Epithelial cell of prostate (primary cell): ENCODE measurements around the gene CAMKV.
"Not testable (repeated sequence)": the region's sequence is repeated elsewhere in the genome, so short reads cannot be mapped to it uniquely, and the experiment has no call there.

ENCODE experiments used
- DNase-seq: peaks from one replicate; pipeline ENCODE4 v3.0.0-alpha.2; 2011; ENCODE audit warnings: low read depth, low spot score
- H3K27ac ChIP-seq: fragments of 450-650 bp; 2 replicates; pipeline ENCODE4 v1.5.1; 2017; ENCODE audit warnings: mild to moderate bottlenecking

CAMKV gene

GRCh38 chr3:49856181-49857005, 13.3 kb downstream of the CAMKV start, which contains the start of gene TRAIP:
TSS of gene TRAIP (minus strand) at chr3:49856564. CDS start at chr3:49856453, 111 bp downstream.
- peak; percentile 45 for DNase-seq
- H3K27ac ChIP-seq = no peak within 1 kb of the TSS

- no peak overlapping the region for H3K27ac ChIP-seq
- DNase-seq = no peak
Observed at GRCh38 chr3:49855662-49856061, 14.0 kb downstream of the CAMKV start.

- DNase-seq = no peak
- no peak overlapping the region for H3K27ac ChIP-seq
Observed at GRCh38 chr3:49845694-49846093, 24.0 kb downstream of the CAMKV start.

- H3K27ac ChIP-seq = no peak overlapping the region
- no peak for DNase-seq
Observed at GRCh38 chr3:49844464-49845183, 25.1 kb downstream of the CAMKV start.

- H3K27ac ChIP-seq = no peak overlapping the region
- DNase-seq = no peak
Observed at GRCh38 chr3:49842843-49843517, 26.7 kb downstream of the CAMKV start.

GRCh38 chr3:49841806-49842205, 27.9 kb downstream of the CAMKV start:
- H3K27ac ChIP-seq = no peak overlapping the region
- no peak for DNase-seq

GRCh38 chr3:49841126-49841696, 28.5 kb downstream of the CAMKV start:
- DNase-seq = no peak
- no peak overlapping the region for H3K27ac ChIP-seq

GRCh38 chr3:49840388-49840787, 29.3 kb downstream of the CAMKV start:
- no peak overlapping the region for H3K27ac ChIP-seq
- no peak for DNase-seq

GRCh38 chr3:49839193-49839809, 30.4 kb downstream of the CAMKV start:
- H3K27ac ChIP-seq = no peak overlapping the region
- DNase-seq = peak; percentile 12

- DNase-seq = no peak
- H3K27ac ChIP-seq = no peak overlapping the region
Observed at GRCh38 chr3:49831341-49831740, 38.4 kb downstream of the CAMKV start.

GRCh38 chr3:49826016-49826415, 43.7 kb downstream of the CAMKV start:
- H3K27ac ChIP-seq = no peak overlapping the region
- DNase-seq = no peak

- DNase-seq, H3K27ac ChIP-seq: not testable (repeated sequence)
Observed at GRCh38 chr3:49823131-49823530, 46.6 kb downstream of the CAMKV start.

GRCh38 chr3:49813497-49814174, 56.1 kb downstream of the CAMKV start, which contains the start of gene UBA7:
TSS of gene UBA7 (minus strand) at chr3:49813953. CDS start at chr3:49813787, 166 bp downstream.
- H3K27ac ChIP-seq = no peak within 1 kb of the TSS
- no peak for DNase-seq

GRCh38 chr3:49812916-49813496, 56.7 kb downstream of the CAMKV start:
- H3K27ac ChIP-seq = no peak overlapping the region

More at GRCh38 chr3:49812916-49813496, 56.7 kb downstream of the CAMKV start:
- DNase-seq = no peak
